Fibroblast of villous mesenchyme (primary cell): ENCODE data around the gene TP53I3. TPM values are rescaled to one million over a fixed set of nuclear protein-coding genes. Genes with fewer than 3 reads are reported as not detected.
A peak's percentile ranks its signal among the peaks of the same experiment; 100 is the strongest.
"Not testable (repeated sequence)": the region's sequence is repeated elsewhere in the genome, so short reads cannot be mapped to it uniquely, and the experiment has no call there.

ENCODE experiments used
- DNase-seq: peaks from one replicate; pipeline ENCODE4 v3.0.0-alpha.2; 2010; ENCODE audit warnings: low read depth
- H3K4me3 ChIP-seq: 2 replicates; pipeline ENCODE4 v1.5.1; 2011; ENCODE audit warnings: low read depth, mild to moderate bottlenecking, low read length
- total RNA-seq: library from RNA; depleted of rRNA; stranded (reverse); fragments of >200 nt; gene quantifications from 2 replicates; pipeline ENCODE4 v1.2.3, GENCODE V29; 2012
- TF ChIP-seq, protein P1 (sequence below): IDR thresholded peaks from 2 replicates; pipeline ENCODE4 v1.5.1; 2012; ENCODE audit warnings: low read depth, mild to moderate bottlenecking, low read length; ENCODE audit not compliant: insufficient read depth

The TP53I3 gene
- total RNA-seq, 1 donor = 66.9 TPM

DNA sequence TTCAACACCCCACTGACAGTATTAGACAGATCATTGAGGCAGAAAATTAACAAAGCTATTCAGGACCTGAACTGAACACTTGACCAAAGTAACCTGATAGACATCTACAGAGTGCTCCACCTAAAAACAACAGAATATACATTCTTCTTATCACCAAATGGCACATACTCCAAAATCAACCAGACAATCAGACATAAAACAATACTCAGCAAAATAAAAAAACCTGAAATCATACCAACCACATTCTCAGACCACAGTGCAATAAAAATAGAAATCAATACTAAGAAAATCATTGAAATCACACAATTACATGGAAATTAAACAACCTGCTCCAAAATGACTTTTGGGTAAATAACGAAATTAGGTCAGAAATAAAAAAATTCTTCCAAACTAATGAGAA lies 22.7 kb upstream of the TP53I3 start:
- no peak for DNase-seq
- TF ChIP-seq, protein P1, sequence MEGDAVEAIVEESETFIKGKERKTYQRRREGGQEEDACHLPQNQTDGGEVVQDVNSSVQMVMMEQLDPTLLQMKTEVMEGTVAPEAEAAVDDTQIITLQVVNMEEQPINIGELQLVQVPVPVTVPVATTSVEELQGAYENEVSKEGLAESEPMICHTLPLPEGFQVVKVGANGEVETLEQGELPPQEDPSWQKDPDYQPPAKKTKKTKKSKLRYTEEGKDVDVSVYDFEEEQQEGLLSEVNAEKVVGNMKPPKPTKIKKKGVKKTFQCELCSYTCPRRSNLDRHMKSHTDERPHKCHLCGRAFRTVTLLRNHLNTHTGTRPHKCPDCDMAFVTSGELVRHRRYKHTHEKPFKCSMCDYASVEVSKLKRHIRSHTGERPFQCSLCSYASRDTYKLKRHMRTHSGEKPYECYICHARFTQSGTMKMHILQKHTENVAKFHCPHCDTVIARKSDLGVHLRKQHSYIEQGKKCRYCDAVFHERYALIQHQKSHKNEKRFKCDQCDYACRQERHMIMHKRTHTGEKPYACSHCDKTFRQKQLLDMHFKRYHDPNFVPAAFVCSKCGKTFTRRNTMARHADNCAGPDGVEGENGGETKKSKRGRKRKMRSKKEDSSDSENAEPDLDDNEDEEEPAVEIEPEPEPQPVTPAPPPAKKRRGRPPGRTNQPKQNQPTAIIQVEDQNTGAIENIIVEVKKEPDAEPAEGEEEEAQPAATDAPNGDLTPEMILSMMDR = no peak
- no peak overlapping the region for H3K4me3 ChIP-seq

DNA sequence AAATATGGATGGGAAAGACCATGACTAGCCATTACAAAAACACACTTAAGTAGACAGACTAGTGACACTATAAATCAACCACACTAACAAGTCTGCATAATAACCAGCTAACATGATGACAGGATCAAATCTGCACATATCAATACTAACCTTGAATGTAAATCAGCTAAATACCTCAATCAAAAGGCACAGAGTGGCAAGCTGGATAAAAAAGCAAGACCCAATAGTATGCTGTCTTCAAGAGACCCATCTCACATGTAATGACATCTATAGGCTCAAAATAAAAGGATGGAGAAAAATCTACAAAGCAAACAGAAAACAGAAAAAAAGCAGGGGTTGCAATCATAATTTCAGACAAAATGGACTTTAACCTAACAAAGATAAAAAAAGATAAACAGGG lies 22.2 kb upstream of the TP53I3 start:
- no peak for DNase-seq
- H3K4me3 ChIP-seq = no peak overlapping the region
- TF ChIP-seq, protein P1 = no peak

DNA sequence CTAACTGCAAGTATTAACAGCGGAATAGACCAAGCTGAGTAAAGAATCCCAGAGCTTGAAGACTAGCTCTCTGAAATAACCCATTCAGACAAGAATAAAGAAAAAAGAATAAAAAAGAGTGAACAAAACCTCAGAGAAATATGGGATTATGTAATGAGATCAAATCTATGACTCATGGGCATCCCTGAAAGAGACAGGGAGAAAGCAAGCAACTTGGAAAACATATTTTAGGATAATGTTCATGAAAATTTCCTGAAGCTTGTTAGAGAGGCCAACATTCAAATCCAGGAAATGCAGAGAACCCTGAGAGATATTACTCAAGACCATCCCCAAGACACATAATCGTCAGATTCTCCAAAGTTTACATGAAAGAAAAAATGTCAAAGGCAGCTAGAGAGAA lies 21.2 kb upstream of the TP53I3 start:
- DNase-seq = peak; percentile 10
- H3K4me3 ChIP-seq = no peak overlapping the region
- TF ChIP-seq, protein P1 = no peak

DNA sequence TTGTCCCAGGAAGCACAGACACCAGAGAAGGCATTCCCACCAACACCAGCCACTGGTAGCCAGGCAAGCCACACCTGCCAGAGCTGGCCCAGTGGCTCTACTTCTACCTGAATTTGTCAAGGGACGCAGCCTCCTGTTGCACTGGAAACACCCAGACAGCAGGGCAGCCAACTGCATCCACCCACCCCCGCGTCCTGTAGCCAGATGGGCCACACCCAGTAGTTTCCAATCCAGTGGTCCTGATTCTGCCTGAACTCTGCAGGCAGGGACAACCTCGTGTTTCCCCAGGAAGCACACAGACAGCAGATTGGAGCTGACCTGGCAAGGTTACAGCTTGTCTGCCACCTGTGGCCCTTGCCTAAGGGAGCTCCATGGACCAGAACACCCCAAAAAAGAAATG lies 20.3 kb upstream of the TP53I3 start:
- no peak overlapping the region for H3K4me3 ChIP-seq
- TF ChIP-seq, protein P1 = no peak
- DNase-seq = no peak

DNA sequence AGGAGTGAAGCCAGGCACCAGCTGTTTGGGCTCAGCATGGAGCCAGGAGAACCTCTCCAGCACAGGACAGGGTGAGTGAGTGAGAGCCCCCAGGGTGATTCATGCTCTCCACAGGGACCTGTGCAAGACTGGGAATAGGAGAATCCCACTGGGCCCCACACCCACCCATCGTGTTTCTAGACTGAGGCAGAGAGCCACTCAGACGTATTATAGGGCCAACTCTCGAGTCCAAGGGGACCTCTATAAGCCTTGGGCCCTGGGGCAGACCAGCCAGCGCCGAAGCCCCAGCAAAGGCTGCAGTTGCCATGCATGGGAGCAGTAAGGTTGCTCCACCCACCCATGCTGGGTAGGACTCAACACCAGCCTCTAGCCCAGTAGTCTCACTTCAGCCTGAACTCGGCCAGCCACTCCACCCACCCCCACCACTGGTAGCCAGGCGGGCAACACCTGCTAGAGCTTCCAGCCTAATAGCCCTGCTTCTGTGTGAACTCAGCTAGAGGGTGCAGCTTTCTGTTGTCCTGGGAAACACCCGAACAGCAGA lies 19.5 kb upstream of the TP53I3 start:
- TF ChIP-seq, protein P1 = no peak
- no peak for DNase-seq

DNA sequence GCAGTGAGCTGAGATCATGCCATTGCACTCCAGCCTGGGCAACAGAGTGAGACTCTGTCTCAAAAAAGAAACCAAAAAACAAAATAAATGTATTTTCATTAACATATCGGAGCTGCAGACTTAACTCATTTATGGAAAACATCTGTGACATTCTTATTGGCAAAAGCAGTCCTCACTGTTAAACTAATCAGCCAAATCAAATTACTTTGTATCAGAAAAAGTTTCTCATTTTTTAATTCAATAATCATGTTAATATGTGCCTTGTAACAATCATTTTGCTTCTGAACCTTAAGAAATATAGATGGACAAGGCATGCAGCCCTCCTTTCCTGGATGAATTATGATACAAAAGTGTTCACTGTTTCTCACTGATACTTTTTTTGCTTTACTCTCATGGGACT lies 18.0 kb upstream of the TP53I3 start:
- no peak overlapping the region for H3K4me3 ChIP-seq
- TF ChIP-seq, protein P1 = no peak
- no peak for DNase-seq

More for the DNA sequence above, 19.5 kb upstream of the TP53I3 start:
- H3K4me3 ChIP-seq = no peak overlapping the region

DNA sequence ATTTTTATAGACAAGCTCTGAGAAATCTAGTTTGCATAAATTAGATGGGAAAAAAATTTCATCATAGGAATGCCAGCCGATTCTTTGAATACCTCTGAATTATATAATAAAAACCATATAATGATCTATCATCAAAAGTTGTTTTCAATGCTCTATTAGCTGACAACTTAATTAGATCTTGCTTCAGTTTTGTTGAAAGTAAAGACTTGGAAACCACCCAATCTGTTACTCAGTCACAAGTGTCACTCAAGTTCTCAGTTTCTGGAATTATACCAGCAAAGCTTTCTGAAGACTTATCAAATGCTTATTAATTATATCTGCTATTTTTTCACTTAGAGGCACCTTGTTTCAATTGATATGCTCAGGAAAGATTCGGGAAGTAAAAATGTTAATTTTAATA lies 17.4 kb upstream of the TP53I3 start:
- TF ChIP-seq, protein P1 = no peak
- no peak overlapping the region for H3K4me3 ChIP-seq
- DNase-seq = no peak

DNA sequence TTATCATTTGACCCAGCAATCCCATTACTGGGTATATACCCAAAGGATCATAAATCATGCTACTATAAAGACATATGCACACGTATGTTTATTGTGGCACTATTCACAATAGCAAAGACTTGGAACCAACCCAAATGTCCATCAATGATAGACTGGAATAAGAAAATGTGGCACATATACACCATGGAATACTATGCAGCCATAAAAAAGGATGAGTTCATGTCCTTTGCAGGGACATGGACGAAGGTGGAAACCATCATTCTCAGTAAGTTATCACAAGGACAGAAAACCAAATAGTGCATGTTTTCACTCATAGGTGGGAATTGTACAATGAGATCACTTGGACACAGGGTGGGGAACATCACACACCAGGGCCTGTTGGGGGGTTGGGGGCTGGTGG lies 16.1 kb upstream of the TP53I3 start:
- DNase-seq = not testable (repeated sequence)

DNA sequence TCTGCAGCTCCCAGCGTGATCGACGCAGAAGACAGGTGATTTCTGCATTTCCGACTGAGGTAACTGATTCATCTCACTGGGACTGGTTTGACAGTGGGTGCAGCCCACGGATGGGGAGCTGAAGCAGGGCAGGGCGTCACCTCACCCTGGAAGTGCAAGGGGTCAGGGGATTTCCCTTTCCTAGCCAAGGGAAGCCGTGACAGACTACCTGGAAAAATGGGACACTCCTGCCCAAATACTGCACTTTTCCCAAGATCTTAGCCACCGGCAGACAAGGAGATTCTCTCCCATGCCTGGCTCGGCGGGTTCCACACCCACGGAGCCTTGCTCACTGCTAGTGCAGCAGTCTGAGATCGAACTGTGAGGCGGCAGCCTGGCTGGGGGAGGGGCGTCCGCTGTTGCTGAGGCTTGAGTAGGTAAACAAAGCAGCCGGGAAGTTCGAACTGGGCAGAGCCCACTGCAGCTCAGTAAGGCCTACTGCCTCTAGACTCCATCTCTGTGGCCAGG lies 10.6 kb upstream of the TP53I3 start:
- H3K4me3 ChIP-seq, DNase-seq: not testable (repeated sequence)

More for the DNA sequence above, 16.1 kb upstream of the TP53I3 start:
- H3K4me3 ChIP-seq = not testable (repeated sequence)

DNA sequence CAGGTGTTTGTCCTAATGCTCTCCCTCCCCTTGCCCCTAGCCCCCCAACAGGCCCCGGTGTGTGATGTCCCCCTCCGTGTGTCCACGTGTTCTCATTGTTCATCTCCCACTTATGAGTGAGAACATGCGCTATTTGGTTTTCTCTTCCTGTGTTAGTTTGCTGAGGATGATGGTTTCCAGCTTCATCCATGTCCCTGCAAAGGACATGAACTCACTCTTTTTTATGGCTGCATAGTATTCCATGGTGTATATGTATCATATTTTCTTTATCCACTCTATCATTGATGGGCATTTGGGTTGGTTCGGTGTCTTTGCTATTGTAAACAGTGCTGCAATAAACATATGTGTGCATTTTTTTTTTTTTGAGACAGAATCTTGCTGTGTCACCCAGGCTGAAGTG lies 8.6 kb upstream of the TP53I3 start:
- not testable (repeated sequence) for DNase-seq, H3K4me3 ChIP-seq
